Sigmoid colon (tissue), 4 donors: ENCODE measurements around the gene CDHR3.

Experiments
- EP300 ChIP-seq, 4 donors: sonication (generic); formaldehyde crosslinking; IDR thresholded peaks; one replicate each; pipeline ENCODE4 v1.6.1; 2017; ENCODE audit warnings: antibody characterized with exemption in 4 of 4
- POLR2A ChIP-seq, 2 donors: fragments of 450-650 bp; IDR thresholded peaks; one replicate each; pipeline ENCODE4 v1.6.1; 2016; ENCODE audit warnings: antibody characterized with exemption in 2 of 2, mild to moderate bottlenecking in 2 of 2, moderate library complexity in 2 of 2

DNA sequence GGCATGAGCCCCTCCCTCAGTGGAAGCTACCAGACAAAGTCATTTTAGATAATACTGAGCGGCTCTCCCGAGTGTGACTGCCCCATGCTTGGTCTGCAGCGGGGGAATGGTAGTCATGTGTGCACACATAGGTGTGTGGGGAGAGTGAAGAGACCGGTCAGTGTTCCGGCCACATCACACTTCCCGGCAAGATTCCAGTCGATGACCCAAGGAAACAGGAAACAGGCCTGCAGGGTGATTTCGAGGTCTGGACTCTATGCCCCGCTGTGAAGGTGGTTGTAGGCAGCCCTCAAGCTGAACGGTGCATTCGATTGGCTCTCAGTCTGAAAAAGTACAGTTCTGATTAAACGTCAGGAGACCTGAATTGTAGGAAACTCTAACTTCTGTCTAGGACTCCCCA is 75.9 kb downstream of the CDHR3 start:
- TF ChIP-seq EP300 (IDR thresholded peaks at IDR 0.05) (no peak), POLR2A (IDR thresholded peaks at IDR 0.05) (no peak)
